Liver (tissue), 10 donors: Measurements from ENCODE around the gene HIP1. TPM values are rescaled to one million over a fixed set of nuclear protein-coding genes. Genes with fewer than 3 reads are reported as not detected.
"Not testable (repeated sequence)": the region's sequence is repeated elsewhere in the genome, so short reads cannot be mapped to it uniquely, and the experiment has no call there.

Experiments used
- DNase-seq: peaks from one replicate; pipeline ENCODE4 v3.0.0-alpha.2; 2017; ENCODE audit warnings: low spot score
- H3K27ac ChIP-seq, 2 donors: one replicate each; pipeline ENCODE4 v1.7.0; 2013; ENCODE audit warnings: inconsistent platforms in 2 of 2, low read length in 2 of 2, control low read depth in 1 of 2, low read depth in 1 of 2, mild to moderate bottlenecking in 1 of 2
- H3K27me3 ChIP-seq, 4 donors: one replicate each; pipeline versions ENCODE4 v1.6.1 to v1.7.0; 2013; ENCODE audit warnings: low read length in 3 of 4, inconsistent platforms in 1 of 4, mild to moderate bottlenecking in 1 of 4, moderate library complexity in 1 of 4; ENCODE audit not compliant: control insufficient read depth in 4 of 4, insufficient read depth in 4 of 4
- H3K36me3 ChIP-seq, 4 donors: one replicate each; pipeline versions ENCODE4 v1.6.1 to v1.7.0; 2013; ENCODE audit warnings: low read length in 3 of 4, mild to moderate bottlenecking in 3 of 4, low read depth in 1 of 4, moderate library complexity in 1 of 4; ENCODE audit not compliant: control insufficient read depth in 4 of 4, insufficient read depth in 3 of 4
- H3K4me1 ChIP-seq, 4 donors: one replicate each; pipeline versions ENCODE4 v1.6.1 to v1.7.0; 2013; ENCODE audit warnings: low read length in 3 of 4, mild to moderate bottlenecking in 3 of 4, moderate library complexity in 1 of 4; ENCODE audit not compliant: control insufficient read depth in 4 of 4, insufficient read depth in 4 of 4
- H3K4me3 ChIP-seq, 3 donors: one replicate each; pipeline versions ENCODE4 v1.6.1 to v1.7.0; 2013; ENCODE audit warnings: low read length in 3 of 3, control low read depth in 1 of 3, low read depth in 1 of 3, mild to moderate bottlenecking in 1 of 3
- H3K9ac ChIP-seq, 2 donors: one replicate each; pipeline ENCODE4 v1.7.0; 2013; ENCODE audit warnings: low read length in 2 of 2, mild to moderate bottlenecking in 2 of 2, moderate library complexity in 2 of 2, control low read depth in 1 of 2, low read depth in 1 of 2
- H3K9me3 ChIP-seq, 4 donors: one replicate each; pipeline versions ENCODE4 v1.6.1 to v1.7.0; 2013; ENCODE audit warnings: low read length in 3 of 4; ENCODE audit not compliant: control insufficient read depth in 4 of 4
- WGBS: extraction: QIAGEN DNeasy Blood & Tissue Kit; methylation state at CpG from one replicate; pipeline ENCODE4 v1.1.7; 2013; 5-methylcytosine and 5-hydroxymethylcytosine counted together
- polyA plus RNA-seq, 2 donors: library from polyadenylated mRNA; stranded (reverse) in 1 of 2; unstranded in 1 of 2; fragments of 200-250 nt in 1 of 2; fragments of >200 nt in 1 of 2; fragmentation: Nextera tagmentation in 1 of 2; extraction: Ambion mirVana in 1 of 2; gene quantifications; one replicate each; pipeline versions ENCODE4 v1.2.1 to v1.2.3, GENCODE V29; 2013 to 2015
- small RNA-seq: library from RNA; depleted of rRNA; stranded (forward); fragments of <200 nt; gene quantifications from one replicate; pipeline ENCODE3, GENCODE V24; 2014
- total RNA-seq, 2 donors: library from RNA; depleted of rRNA; stranded (reverse); fragments of >200 nt; gene quantifications; one replicate each; pipeline ENCODE4 v1.2.3, GENCODE V29; 2014
- donor health status: healthy.
- donor health status: healthy.
- donor health status: healthy.
- donor health status: healthy.
- donor health status: healthy.

HIP1 gene
- total and polyA plus RNA-seq, 4 donors: 3.8 to 13.6 (median 7.8) TPM

GRCh38 chr7:75485355-75485978, 253.3 kb downstream of the HIP1 start:
- not testable (repeated sequence) for H3K27me3 ChIP-seq, H3K9me3 ChIP-seq, H3K36me3 ChIP-seq, H3K4me1 ChIP-seq
- H3K9ac ChIP-seq: peak overlapping the region in 1 of 2 donors; percentile 66
- DNase-seq: peak; percentile 35
- 1% methylated on average over 32 of the region's 32 CpGs for WGBS
- peak overlapping the region; percentile 65 to 79 (median 75) for H3K4me3 ChIP-seq
- peak overlapping the region; percentile 82 to 85 for H3K27ac ChIP-seq

Small RNAs within 50 kb of the gene (small RNA-seq; reads per million reads assigned to genes)
- gene AC211429.1: not detected
- not detected for gene RF00019

Other genes with a start within 250 kb of the HIP1 start
- gene SPDYE5, start 246.6 kb downstream of the HIP1 start, total RNA-seq: not detected
- gene SPDYE5, start 246.6 kb downstream of the HIP1 start, polyA plus RNA-seq: 1 to 10 TPM in 1 of 2 donors, not detected in 1; 1.2 TPM
- not detected for gene CCL26, start 33.3 kb upstream of the HIP1 start, total RNA-seq
- gene CCL26, start 33.3 kb upstream of the HIP1 start, polyA plus RNA-seq: under 1 TPM; 0.09 to 0.33 TPM
- gene CCL24, start 74.9 kb upstream of the HIP1 start, total RNA-seq: 1 to 10 TPM in 1 of 2 donors, under 1 TPM in 1; 0.47 to 2.1 TPM
- 1 to 10 TPM in 1 of 2 donors, not detected in 1; 1.6 TPM for gene CCL24, start 74.9 kb upstream of the HIP1 start, polyA plus RNA-seq
- gene RHBDD2, start 140.1 kb upstream of the HIP1 start, total RNA-seq: 10 to 100 TPM; 13.6 to 18.8 TPM
- 10 to 100 TPM; 55.7 to 65.0 TPM for gene RHBDD2, start 140.1 kb upstream of the HIP1 start, polyA plus RNA-seq
- gene POR, start 176.2 kb upstream of the HIP1 start, total RNA-seq: 100 to 1,000 TPM; 116 to 571 TPM
- gene POR, start 176.2 kb upstream of the HIP1 start, polyA plus RNA-seq: 100 to 1,000 TPM; 377 to 973 TPM